Endometrium (tissue), 2 donors: ENCODE data around the gene UBA52.
"Not testable (repeated sequence)": the region's sequence is repeated elsewhere in the genome, so short reads cannot be mapped to it uniquely, and the experiment has no call there.

Source experiments
- FAIRE-seq: peaks from 2 replicates; lab custom pipeline; 2012; peaks lifted over from hg19 to GRCh38; lab: Jason Lieb, UNC
- donor health status: control.
- donor health status: control.

UBA52 gene

DNA sequence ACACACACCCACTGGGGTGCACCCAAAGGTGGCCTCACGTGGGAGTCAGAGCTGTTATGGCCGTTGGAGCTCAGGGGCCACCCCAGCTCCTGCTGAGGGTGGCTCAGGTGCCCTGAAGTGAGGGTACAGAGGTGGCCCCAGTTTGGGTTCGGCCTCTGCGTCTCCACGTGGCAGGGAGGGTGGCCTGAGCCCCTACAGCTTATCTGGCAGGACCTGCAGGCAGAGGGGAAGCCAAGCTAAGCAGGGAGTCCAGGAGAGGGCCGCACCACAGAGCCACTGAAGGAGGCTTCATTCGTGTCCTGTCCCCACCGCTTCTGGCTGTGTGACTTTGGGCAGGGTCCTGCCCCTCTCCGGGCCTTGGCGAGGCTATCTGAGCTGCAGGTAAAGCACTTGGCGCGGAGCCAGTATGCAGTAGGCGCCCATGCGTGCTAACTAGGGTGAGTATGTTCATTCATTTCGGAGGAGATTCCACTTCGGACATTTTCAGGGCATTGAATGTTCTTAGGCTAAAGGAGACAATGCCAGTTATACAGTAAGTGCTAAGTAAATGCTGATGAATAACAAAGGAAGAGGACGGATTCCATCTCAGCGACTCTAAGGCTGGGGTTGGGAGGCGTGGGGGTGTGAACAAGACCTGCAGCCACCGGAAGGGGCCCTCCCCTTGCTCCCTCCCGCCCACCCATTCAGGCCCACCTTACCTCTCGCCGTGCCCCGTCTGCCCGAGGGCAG, 21.9 kb downstream of the UBA52 start:
- FAIRE-seq: no peak

- FAIRE-seq: no peak
Measured at GRCh38 chr19:18594096-18594823, 22.6 kb downstream of the UBA52 start.

DNA sequence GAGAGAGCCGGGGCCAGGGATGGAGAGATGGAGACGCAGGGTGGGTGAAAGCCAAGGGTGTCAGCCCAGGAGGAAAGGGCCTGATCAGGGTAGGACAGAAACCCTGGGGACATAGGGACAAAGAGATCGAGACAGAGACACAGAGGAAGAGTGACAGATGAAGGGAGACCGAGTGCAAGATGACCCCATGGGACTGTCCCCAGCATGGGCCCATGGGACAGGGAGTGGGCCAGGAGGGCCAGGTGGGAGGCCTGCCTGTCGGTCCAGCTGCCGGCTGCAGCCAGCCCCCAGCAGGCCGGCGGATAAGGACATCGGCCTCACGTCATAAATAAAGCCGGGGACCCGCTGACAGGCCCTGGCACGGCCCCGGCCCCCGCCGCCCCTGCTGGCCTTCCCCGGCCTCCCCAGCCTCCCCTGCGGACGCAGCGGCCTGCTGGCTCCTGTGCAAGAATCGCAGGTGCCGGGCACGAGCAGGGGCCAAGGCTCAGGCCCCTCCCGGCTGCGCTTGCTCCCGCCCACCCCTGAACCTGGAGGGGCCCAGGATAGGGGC, 23.2 kb downstream of the UBA52 start:
- no peak for FAIRE-seq

DNA sequence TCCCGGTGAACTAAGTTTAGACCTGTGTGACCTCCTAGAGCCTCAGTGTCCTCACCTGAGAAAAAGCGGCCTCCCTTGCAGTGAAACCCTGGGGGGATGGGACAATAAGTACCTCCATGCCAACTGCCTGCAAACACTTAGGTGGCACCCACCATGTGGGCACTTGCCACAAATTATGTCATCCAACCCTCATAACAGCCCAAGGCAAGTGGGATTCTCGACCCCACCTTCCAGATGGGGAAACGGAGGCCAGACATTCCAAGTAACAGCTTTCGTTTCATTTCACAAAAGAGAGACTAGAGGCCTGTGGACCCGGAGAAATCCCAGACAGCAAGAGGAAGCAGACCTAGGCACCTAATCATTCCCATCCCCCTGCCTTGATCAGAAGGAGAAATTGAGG, 23.8 kb downstream of the UBA52 start:
- FAIRE-seq: no peak

GRCh38 chr19:18596752-18597157, 25.1 kb downstream of the UBA52 start:
- no peak for FAIRE-seq

- FAIRE-seq: no peak
Measured at GRCh38 chr19:18597809-18598660, 26.4 kb downstream of the UBA52 start.

- FAIRE-seq: no peak
Measured at GRCh38 chr19:18599485-18599884, 27.8 kb downstream of the UBA52 start.

GRCh38 chr19:18600692-18601397, 29.2 kb downstream of the UBA52 start:
- FAIRE-seq: not testable (repeated sequence)

- no peak for FAIRE-seq
Measured at GRCh38 chr19:18601875-18602274, 30.2 kb downstream of the UBA52 start.

- FAIRE-seq: no peak
Measured at GRCh38 chr19:18603255-18603957, 31.7 kb downstream of the UBA52 start.

GRCh38 chr19:18603958-18604819, 32.5 kb downstream of the UBA52 start:
- no peak for FAIRE-seq

- FAIRE-seq: no peak
Measured at GRCh38 chr19:18604820-18605159, 33.1 kb downstream of the UBA52 start.

DNA sequence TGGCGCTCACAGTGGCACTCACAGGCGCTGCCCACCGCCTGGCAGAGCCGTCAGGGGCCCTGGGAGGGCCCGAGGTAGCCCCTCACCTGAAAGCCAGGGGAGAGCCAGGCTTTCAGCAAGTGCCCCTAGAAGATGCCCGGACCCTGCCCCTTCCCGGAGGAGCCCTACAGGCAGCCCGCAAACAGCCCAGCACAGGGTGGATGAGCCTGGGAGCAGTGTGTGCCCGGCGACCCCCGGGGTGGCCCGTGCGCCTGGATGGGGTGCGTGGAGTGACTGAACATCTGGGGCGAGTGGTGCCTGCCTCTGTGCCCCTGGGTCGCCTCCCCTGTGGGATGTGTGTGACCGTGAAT, 33.5 kb downstream of the UBA52 start:
- no peak for FAIRE-seq

DNA sequence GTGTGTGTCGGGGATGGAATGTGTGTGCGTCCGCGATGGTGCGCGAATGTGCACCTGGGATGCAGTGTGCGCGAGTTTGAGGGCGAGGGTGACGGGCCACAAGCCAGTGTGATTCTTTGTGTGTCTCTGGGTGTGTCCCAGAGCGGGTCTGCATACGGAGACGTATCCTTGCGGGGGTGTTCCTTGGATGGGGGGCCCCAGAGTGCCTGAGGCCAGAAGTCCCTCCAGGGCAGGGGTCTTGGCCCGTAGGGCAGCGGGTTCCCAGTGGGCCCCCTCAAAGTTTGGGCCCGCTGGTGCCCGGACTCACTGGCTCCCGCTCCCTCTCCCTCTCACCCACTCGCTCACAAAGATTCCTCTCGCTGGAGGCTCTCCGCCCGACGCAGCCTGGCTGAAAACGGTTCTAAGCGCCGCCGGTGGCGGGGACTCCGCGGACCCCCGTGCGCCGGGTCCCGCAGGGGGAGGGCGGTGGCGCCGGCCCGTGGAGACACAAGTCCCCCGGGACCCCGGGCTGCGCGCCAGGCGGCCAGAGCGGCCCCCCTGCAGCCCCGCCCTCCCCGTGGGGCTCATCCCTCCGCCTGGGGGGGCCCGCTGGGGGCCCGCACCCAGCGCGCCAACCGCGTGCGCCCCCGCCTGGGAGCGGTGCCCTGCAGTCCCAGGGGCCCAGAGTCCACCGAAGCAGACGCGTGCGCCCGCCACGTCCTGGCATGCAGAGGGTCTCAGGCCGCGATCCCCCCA, 34.1 kb downstream of the UBA52 start:
- FAIRE-seq: no peak

DNA sequence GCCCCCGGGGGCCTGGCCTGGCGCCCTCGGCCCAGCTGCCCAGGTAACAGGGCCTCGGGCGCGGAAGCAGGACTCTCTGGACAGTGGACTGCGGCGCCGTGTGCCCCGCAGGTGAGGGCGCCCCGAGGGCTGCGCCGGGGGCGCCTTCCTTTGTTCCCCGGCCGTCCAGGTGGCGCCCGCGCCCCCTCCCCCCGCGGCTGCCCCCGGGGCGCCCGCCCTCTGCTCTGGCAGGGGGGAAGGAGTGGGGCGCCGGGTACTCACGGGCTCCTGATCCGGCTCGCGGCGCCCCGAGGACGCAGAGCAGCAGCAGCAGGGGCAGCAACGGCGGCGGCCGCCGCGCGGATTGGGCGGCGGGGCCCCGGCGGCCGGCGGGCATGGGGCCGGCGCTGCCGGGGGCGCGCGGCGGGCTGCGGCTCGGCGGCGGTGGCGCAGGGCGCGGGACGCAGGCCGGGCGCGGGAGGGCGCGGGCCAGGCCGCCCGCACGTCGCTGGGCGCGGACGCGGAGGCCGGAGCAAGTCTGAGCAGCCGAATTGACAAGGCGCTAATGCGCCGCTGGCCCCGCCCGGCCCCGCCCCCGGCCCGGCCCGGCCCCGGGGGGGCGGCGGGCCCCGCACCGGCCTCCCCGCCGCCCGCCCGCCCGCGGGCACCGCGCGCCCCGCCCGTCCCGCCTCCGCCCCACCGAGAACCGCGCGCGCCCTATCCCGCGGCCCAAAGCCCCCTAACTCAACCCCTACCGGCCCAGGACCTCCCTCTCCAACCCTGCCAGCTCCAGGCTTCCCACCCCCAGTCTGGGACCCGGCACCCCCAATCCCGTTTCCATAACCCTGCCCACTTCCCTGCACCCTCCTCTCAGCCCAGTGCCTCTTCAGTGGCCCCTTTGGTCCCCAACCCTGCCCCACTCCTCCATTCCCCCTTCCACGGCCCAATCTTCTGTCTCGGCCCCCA, 34.9 kb downstream of the UBA52 start, which contains the start of gene CRLF1:
Gene CRLF1, minus strand, starts transcription at position 519 of the 945 bp plus-strand sequence. Its CDS starts 143 bp downstream, at position 376.
- no peak for FAIRE-seq

- FAIRE-seq: no peak
Measured at GRCh38 chr19:18607226-18608101, 35.8 kb downstream of the UBA52 start.

GRCh38 chr19:18608102-18608804, 36.6 kb downstream of the UBA52 start:
- no peak for FAIRE-seq
